AG09309 (cell line): ENCODE results near the gene ACER1.

Experiments
- DNase-seq: peaks from one replicate; pipeline ENCODE4 v3.0.0-alpha.2; 2010; ENCODE audit warnings: low read depth
- H3K4me3 ChIP-seq: 2 replicates; pipeline ENCODE4 v1.5.1; 2011; ENCODE audit warnings: mild to moderate bottlenecking, low read depth, low read length, moderate library complexity; ENCODE audit not compliant: control insufficient read depth
- CTCF ChIP-seq: IDR thresholded peaks from 2 replicates; pipeline ENCODE4 v1.5.1; 2011; ENCODE audit warnings: mild to moderate bottlenecking, low read depth, low read length, inconsistent platforms; ENCODE audit not compliant: insufficient read depth, control insufficient read depth; ENCODE audit errors: missing control alignments

The ACER1 gene

GRCh38 chr19:6333439-6333838 lies at the start of gene ACER1:
Gene ACER1, minus strand, starts transcription at chr19:6333612. Its CDS starts 61 bp downstream, at chr19:6333551.
- no peak for TF ChIP-seq CTCF
- no peak for DNase-seq
- no peak within 1 kb of the TSS for H3K4me3 ChIP-seq

GRCh38 chr19:6383188-6383587 lies 49.8 kb upstream of the ACER1 start:
- no peak overlapping the region for H3K4me3 ChIP-seq
- no peak for TF ChIP-seq CTCF
- no peak for DNase-seq

DNA sequence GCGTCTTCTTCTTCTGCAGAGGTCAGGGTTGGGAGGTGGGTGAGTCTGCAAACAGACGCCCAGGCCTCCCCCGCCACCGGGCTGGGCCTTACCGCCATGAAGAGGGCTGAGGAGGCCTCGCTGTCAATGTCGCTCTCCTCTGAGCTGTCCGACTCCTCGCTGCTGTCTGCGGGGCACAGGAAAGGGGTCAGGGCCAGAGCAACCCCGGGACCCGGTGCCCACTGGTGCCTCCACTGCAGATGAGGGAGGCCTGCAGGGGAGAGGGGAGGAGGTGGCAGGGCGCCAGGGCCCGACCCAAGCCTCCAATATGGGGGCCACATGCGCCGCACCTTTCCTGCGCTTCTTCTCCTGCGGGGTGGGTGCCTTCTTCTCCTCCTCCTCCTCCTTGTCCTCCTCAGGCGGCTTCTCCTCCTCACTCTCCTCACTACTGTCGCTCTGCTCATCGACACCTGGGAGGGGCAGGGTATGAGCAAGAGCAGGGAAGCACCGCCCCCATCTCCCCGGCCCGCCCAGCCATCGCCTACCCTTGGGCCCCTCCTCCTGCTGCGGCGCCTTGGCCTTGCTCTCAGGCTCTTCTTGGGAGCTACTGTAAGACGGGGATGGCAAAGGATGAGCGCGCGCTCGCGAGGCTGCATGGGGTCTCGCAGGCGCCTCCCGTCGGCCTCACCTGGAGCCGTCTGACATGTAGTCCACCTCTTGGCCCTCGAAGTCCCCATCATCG lies 47.8 kb upstream of the ACER1 start:
- no peak overlapping the region for H3K4me3 ChIP-seq
- no peak for TF ChIP-seq CTCF
- DNase-seq, result no peak

- no peak overlapping the region for H3K4me3 ChIP-seq
- no peak for DNase-seq
- TF ChIP-seq CTCF, result no peak
Observed at GRCh38 chr19:6379744-6380143, 46.3 kb upstream of the ACER1 start.

DNA sequence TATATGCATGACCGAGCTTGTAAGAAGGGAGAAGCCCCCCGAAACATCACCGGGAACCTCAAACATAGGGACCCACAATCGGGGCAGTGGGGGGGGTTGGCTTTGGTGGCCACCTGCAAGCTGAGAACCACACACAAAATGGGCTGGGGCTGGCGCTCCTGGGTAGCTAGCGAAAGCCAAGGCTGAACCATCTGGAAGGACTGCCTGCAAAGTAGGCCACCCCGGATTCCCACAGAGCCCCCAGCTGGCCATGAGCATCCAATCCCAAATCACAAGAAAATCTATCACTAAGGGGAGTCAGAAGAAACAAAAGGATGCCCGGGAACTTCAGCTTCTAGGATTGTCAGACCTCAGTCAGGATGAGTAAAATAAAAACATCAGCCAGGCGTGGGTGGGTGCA lies 45.1 kb upstream of the ACER1 start:
- DNase-seq, result no peak
- H3K4me3 ChIP-seq, result no peak overlapping the region
- no peak for TF ChIP-seq CTCF

DNA sequence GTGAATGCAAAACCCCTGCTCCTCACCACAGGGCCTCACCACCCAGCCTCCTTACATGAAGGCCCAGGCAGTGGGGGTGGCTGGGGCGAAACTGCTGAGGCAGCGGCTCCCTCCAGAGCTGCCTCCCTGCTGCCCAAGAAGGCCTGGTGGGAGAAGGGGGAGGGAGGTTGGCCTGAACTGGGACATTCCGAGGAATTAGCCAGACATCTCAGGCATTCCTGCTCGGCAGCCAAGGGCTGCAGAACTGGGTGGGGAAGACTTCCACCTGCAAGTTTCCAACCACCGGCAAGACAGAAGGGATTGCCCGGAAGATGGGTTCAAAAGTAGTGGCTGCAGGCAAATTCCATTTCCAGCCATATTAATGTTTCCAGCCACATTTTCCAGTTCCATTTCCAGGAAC lies 44.6 kb upstream of the ACER1 start:
- no peak for TF ChIP-seq CTCF
- H3K4me3 ChIP-seq, result no peak overlapping the region
- DNase-seq, result no peak
